UCSD-AML1 (cell line): ENCODE results near the gene C16orf95.
A peak's percentile ranks its signal among the peaks of the same experiment; 100 is the strongest.

ENCODE experiments used
- DNase-seq: peaks from one replicate; lab custom pipeline; 2025; ENCODE audit not compliant: unreplicated experiment; lab: John Stamatoyannopoulos, UW

C16orf95 gene

GRCh38 chr16:87317750-87318644 lies 805 bp upstream of the C16orf95 start:
- no peak for DNase-seq

GRCh38 chr16:87316450-87316922 lies 706 bp downstream of the C16orf95 start:
- DNase-seq, result no peak

DNA sequence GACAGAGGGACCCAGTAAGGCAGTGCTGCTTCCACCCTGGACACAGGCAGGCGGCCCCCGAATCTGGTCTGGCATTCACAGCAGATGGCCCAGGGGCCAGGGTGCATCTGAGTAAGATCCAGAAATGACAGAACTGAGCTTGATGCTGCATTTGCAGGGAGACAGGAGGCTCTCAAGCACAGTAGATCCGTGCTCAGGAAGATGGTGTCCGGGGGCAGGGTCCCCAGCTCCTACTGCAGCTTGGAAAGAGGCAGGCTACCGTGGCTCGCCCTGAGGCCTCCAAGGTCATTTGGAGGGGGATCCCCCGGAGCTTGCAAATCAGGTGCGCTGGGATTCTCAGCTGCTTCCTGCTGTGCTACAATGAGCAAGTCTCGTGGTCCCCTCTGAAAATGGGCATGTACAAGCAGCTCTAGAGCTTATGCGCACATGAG lies 2.2 kb downstream of the C16orf95 start:
- DNase-seq, result no peak

DNA sequence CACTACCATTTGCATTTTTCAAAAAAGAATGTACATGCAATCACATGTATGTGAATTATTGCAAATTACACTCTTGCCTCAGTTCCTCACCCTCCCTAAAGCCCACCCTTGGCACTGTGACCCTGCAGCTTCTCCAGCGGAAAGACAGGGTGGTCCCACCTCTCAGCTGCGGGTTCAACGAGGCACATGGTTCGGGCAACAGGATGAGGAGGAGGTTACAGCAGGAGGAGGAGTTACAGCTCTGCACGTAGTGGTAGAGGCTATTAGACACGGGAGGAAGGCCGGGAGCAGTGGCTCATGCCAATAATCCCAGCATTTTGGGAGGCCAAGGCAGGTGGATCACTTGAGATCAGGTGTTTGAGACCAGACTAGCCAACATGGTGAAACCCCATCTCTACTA lies 5.2 kb downstream of the C16orf95 start:
- DNase-seq, result no peak

DNA sequence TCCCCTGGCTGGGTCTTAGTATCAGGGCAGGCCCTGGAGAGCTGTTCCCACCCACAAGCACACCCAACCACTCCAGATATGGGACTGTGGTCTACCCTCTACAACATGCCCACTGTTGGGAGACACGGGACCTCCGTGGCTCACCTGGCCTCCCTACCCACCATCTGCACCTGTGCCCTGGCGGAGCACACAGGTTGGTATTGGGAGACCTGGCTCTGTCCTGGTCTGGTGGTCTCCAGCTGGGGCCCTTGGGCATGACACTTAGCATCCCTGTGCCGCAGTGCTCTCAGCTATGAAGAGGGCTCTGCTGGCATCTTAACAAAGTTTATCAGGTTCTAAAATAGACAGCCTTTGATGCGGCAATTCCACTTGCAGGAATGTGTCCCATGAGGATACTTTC lies 5.8 kb downstream of the C16orf95 start:
- DNase-seq, result no peak

GRCh38 chr16:87310610-87311009 lies 6.6 kb downstream of the C16orf95 start:
- DNase-seq, result no peak

GRCh38 chr16:87309620-87310525 lies 7.3 kb downstream of the C16orf95 start:
- no peak for DNase-seq

DNA sequence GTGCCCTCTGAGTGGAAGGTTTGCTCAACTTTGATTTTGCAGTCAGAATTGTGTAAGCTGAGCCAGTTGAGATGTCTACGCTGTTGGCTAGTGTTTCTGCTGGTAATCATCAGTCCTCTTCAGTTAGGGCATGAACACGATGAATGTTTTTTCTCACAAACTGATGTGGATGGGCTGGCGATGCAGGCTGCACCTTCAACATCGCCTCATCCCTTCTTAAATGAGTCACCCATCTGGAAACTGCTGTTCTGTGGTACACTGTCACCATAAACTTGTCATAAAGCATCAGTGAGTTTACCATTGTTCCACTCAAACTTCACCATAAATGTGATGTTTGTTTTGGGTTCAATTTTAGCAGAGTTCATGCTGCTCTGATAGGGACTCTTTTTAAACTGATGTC lies 8.4 kb downstream of the C16orf95 start:
- DNase-seq, result no peak

- no peak for DNase-seq
These were observed 10.7 kb downstream of the C16orf95 start for GRCh38 chr16:87306516-87306915.

GRCh38 chr16:87305505-87306391 lies 11.4 kb downstream of the C16orf95 start:
- peak; percentile 20 for DNase-seq

DNA sequence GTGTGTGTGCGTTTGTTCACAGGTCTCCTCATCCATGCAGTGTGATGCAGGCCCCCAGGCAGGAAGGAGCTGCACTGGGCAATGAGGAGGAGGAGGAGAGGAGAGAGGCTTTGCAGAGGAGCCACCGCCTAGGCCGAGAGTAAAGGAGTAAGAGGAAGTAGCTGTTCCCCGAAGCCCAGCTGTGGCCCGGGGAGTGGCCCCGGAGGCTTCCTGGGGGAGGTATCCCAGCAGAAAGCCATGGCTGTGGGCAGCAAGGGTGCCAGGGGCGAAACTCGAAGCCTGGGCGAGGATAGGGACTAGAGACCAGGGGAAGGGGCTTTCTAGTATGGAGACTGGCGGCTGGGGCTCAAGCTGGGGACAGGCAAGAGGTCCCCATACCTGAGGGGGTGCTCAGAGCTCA lies 12.2 kb downstream of the C16orf95 start:
- peak; percentile 70 for DNase-seq

DNA sequence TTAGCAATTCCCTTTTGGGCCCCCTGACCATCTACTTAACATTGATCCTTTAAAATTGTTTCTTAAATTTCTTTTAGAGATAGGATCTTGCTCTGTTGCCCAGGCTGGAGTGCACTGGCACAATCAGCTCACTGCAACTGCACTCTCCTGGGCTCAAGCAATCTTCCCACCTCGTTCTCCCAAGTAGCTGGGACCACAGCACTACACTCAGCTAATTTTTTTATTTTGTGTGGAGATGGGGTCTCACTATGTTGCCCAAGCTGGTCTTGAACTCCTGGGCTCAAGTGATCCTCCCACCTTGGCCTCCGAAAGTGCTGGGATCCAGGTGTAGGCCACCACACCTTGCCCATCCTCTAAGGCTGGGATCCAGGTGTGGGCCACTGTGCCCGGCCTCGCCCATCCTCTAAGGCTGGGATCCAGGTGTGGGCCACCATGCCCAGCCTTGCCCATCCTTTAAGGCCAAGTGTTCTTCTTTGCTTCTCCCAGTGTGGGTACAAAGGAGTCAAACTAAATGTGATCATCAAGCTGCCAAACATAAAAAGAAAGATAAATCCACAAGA lies 13.2 kb downstream of the C16orf95 start:
- no peak for DNase-seq

DNA sequence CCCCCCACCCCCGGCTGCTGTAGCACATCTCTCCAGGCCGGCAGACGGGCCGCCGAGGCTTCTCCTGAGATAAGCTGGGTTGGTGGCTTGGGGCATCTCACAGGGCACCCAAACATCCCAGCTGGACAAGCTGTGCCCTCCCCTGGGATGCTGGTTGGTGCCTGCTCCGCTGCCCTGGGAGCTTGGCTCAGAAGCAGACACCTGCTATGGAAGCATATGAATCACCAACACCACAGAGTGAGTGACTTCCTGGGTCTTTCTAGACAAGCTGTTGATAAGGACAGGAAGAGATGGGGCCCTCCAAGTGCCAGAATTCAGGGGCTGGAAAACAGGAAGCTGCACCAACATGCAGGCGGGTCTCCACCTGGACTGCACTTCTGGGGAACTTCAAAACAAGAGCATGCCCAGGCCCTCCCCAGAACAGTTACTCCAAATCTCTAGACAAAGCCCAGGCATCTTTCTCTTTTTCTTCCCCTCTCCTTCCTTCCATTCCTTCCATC lies 13.7 kb downstream of the C16orf95 start:
- peak; percentile 38 for DNase-seq

- no peak for DNase-seq
These were observed 18.2 kb downstream of the C16orf95 start for GRCh38 chr16:87298857-87299465.

GRCh38 chr16:87297918-87298631 lies 19.1 kb downstream of the C16orf95 start:
- DNase-seq, result peak; percentile 21

GRCh38 chr16:87297407-87297806 lies 19.8 kb downstream of the C16orf95 start:
- no peak for DNase-seq

DNA sequence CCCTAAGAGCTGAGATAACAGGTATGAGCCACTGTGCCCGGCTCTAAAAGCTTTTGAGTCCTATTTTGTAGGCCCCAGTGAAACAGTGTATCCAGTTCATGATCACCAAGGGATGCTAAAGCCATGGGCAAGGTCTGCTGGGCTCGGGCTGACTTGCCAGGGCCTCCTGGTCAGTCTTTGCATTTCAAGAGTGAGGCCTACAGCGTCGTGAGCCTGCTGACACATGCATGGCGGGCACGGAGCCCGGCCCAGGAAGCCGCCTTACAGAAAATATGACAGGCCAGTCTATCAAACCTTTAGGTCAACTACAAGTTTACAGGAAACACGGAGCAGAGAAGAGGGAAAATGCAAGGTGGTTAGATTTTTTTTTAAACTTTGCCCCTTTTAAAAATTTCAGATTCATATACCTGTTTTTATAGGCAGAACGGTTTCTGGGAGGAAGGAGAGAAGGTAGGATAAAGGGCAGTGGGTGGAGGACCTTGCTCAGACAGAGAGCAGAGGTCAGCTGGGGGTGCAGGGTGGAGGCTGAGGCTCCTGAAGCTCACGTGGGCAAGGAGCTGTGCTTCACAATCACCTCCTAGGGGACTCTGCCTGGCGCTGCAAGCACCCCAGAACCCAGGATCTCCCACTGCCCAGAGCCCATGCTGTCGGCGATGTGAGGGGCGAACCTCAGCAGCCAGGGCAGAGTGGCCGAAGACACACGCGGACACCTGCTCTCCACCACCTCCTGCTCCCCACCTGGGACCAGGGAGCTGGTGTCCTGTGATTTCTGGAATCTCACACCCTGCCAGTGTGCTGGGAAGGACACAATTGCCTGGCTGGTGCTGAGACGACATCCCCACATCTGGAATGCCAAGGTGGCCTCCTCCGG lies 21.3 kb downstream of the C16orf95 start:
- DNase-seq, result no peak

GRCh38 chr16:87295259-87295658 lies 21.9 kb downstream of the C16orf95 start:
- no peak for DNase-seq
